ENCODE measurements around the gene PALS1. TPM values are rescaled to one million over a fixed set of nuclear protein-coding genes. Genes with fewer than 3 reads are reported as not detected.

Gene PALS1
- 17.0 and 24.0 TPM in 2 replicates for total RNA-seq (ENCODE audit: low replicate concordance)

DNA sequence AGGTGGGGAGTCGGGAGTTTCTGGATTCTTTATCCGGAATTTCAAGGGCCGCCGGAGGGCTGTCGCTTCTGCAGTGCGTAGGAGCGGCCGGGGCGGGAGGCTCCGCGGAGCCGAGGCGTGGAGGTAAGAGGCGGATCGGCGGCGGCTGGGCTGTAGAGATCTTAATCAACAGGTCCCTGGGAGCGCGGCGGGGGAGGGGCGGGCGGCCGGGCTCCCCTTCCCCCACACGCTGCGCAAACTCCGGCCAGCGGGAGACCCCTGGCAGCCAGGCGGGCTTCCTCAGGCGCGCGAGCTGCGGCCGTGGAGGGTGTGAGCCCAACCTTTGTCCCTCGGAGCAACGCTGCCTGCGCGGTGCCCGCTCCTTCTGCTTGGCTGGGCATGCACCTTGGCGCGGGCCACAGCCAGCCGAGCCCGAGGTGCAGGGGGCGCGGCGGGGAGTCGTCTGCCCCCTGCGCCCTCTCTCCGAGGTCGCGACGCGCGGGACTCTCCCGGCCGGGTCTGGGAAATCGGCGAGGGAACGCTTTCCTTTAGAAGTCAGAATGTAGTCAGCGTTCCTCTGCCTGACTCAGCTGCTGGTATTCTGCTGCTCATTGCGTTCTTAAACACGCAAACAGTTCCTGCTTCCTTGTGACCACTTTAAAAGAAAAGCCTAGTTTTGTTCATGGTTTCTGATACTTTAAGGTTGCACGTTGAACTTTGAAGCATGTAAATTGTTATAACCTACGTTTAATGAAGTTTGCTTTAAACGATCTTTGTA, at the start of gene PALS1:
PALS1 (plus strand) TSS at position 25 of the 757 bp plus-strand sequence. CDS start 37,736 bp downstream, outside the sequence.

Other genes with a start within 250 kb of the PALS1 start
- gene GARIN2, start 52.0 kb upstream of the PALS1 start, total RNA-seq (ENCODE audit: low replicate concordance): 0.12 TPM in 1 of 2 replicates, not detected in the other
- gene ATP6V1D, start 118.4 kb downstream of the PALS1 start, total RNA-seq (ENCODE audit: low replicate concordance): 67.2 and 139 TPM in 2 replicates
- 182 and 219 TPM in 2 replicates for gene EIF2S1, start 118.9 kb downstream of the PALS1 start, total RNA-seq (ENCODE audit: low replicate concordance)
- 2.0 and 18.6 TPM in 2 replicates for gene PLEK2, start 170.7 kb downstream of the PALS1 start, total RNA-seq (ENCODE audit: low replicate concordance)
- gene TMEM229B, start 247.3 kb downstream of the PALS1 start, total RNA-seq (ENCODE audit: low replicate concordance): 0.15 and 1.9 TPM in 2 replicates